ENCODE results near the gene GARS1. TPM values are rescaled to one million over a fixed set of nuclear protein-coding genes. Genes with fewer than 3 reads are reported as not detected.
"Not testable (repeated sequence)": the region's sequence is repeated elsewhere in the genome, so short reads cannot be mapped to it uniquely, and the experiment has no call there.

GARS1 gene
- total RNA-seq, 1 donor from 2014 or later, result 42.3 TPM

- no peak for DNase-seq
- Histone ChIP-seq H3K27me3 (ENCODE audit: low read depth) (no peaks in the 10 kb centered on the region), H3K4me1 (no peaks in the 10 kb centered on the region), H3K4me3 (no peak overlapping the region), H3K27ac (replicated peaks) (no peak overlapping the region), H3K36me3 (peaks cover 62% of the 10 kb centered on the region), H3K9me3 (replicated peaks) (no peaks in the 10 kb centered on the region)
- no peak for TF ChIP-seq CTCF (IDR thresholded peaks at IDR 0.05; ENCODE audit: borderline replicate concordance)
- intact Hi-C loops (cut with micrococcal nuclease), result no loop called here
These were observed 40.0 kb downstream of the GARS1 start for GRCh38 chr7:30634634-30635201.

DNA sequence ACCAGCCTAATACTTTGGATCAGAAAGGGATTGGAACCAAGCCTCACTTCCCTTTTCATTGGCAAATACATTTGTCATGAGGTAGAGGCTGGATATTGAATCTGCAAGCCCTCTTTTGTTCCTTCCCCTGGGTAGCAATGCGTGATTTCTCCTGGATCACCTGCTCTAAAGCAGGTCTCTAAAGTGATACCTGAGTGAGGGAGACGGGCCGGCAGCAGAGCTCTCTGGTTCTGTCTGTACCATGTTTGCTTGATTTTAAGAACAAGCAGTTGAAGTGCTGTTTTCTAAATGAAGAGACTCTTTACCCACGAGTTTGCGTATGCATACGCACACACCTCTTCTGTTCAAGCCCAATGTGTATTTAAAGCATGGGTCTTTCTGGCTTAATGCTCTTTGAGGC lies 41.1 kb downstream of the GARS1 start:
- TF ChIP-seq CTCF (IDR thresholded peaks at IDR 0.05; ENCODE audit: borderline replicate concordance), result no peak
- no peak overlapping the region for H3K27ac ChIP-seq (replicated peaks)
- DNase-seq, result no peak
- intact Hi-C loops (cut with micrococcal nuclease), result no loop called here
- peaks cover 52% of the 10 kb centered on the region for H3K36me3 ChIP-seq
- no peaks in the 10 kb centered on the region for H3K27me3 ChIP-seq (ENCODE audit: low read depth)
- H3K4me3 ChIP-seq, result no peak overlapping the region
- H3K4me1 ChIP-seq, result no peaks in the 10 kb centered on the region
- H3K9me3 ChIP-seq (replicated peaks), result no peaks in the 10 kb centered on the region

GRCh38 chr7:30642322-30642721 lies 47.6 kb downstream of the GARS1 start:
- H3K4me1 ChIP-seq; H3K27ac ChIP-seq (replicated peaks); H3K4me3 ChIP-seq; H3K9me3 ChIP-seq (replicated peaks); H3K27me3 ChIP-seq (ENCODE audit: low read depth); DNase-seq; intact Hi-C loops (cut with micrococcal nuclease): not testable (repeated sequence)
- peaks cover 20% of the 10 kb centered on the region for H3K36me3 ChIP-seq

- TF ChIP-seq CTCF (IDR thresholded peaks at IDR 0.05; ENCODE audit: borderline replicate concordance), result no peak
- intact Hi-C loops (cut with micrococcal nuclease), result no loop called here
- H3K4me3 ChIP-seq, result no peak overlapping the region
- H3K27ac ChIP-seq (replicated peaks), result no peak overlapping the region
- H3K27me3 ChIP-seq (ENCODE audit: low read depth), result no peaks in the 10 kb centered on the region
- DNase-seq, result no peak
- H3K4me1 ChIP-seq, result no peaks in the 10 kb centered on the region
- no peaks in the 10 kb centered on the region for H3K9me3 ChIP-seq (replicated peaks)
- H3K36me3 ChIP-seq, result peaks cover 20% of the 10 kb centered on the region
These were observed 48.1 kb downstream of the GARS1 start for GRCh38 chr7:30642789-30643188.

- no peak overlapping the region for H3K4me3 ChIP-seq
- no peak for DNase-seq
- TF ChIP-seq CTCF (IDR thresholded peaks at IDR 0.05; ENCODE audit: borderline replicate concordance), result no peak
- no peaks in the 10 kb centered on the region for H3K27me3 ChIP-seq (ENCODE audit: low read depth)
- intact Hi-C loops (cut with micrococcal nuclease), result no loop called here
- no peak overlapping the region for H3K27ac ChIP-seq (replicated peaks)
- H3K4me1 ChIP-seq, result no peaks in the 10 kb centered on the region
- peaks cover 20% of the 10 kb centered on the region for H3K36me3 ChIP-seq
- no peaks in the 10 kb centered on the region for H3K9me3 ChIP-seq (replicated peaks)
These were observed 49.7 kb downstream of the GARS1 start for GRCh38 chr7:30644286-30644955.

DNA sequence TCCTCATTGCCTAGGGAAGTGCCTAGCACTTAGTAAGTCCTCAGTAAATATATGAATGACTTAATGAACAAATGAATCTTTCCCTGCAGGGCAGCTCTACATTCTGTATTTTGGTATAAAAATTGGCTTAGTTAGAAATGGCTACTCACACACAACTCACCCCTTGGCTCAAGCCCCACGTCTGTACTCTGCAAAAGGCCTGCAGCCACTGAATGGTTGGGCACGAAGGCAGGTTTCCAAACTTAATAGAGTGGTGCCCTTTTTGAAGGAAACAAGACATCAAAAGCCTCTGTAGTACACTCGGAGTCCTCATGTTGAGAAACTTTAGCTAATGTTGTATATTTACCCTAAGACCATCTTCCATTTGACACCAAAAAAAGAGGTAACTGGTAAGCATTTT lies 51.0 kb downstream of the GARS1 start:
- Histone ChIP-seq H3K9me3 (replicated peaks) (no peaks in the 10 kb centered on the region), H3K27me3 (ENCODE audit: low read depth) (no peaks in the 10 kb centered on the region), H3K27ac (replicated peaks) (no peak overlapping the region), H3K4me1 (no peaks in the 10 kb centered on the region), H3K36me3 (peaks cover 20% of the 10 kb centered on the region), H3K4me3 (no peak overlapping the region)
- intact Hi-C loops (cut with micrococcal nuclease), result no loop called here
- no peak for TF ChIP-seq CTCF (IDR thresholded peaks at IDR 0.05; ENCODE audit: borderline replicate concordance)
- no peak for DNase-seq

Measured in left ventricle myocardium inferior (tissue), 1 donor.